SK-N-SH (cell line): ENCODE results near the gene ADGRL3. TPM values are rescaled to one million over a fixed set of nuclear protein-coding genes. Genes with fewer than 3 reads are reported as not detected.

Source experiments
- CTCF ChIA-PET: fragments of 300-600, 350-600 bp; formaldehyde crosslinking; extraction: SDS; loops from one replicate; lab custom pipeline; 2021; lab: Yijun Ruan, JAX
- POLR2A ChIA-PET: fragments of 350-600 bp; sonication (Branson Sonifier 250); formaldehyde crosslinking; extraction: SDS; loops from one replicate; lab custom pipeline; 2020; ENCODE audit warnings: antibody characterized with exemption, inconsistent platforms; lab: Yijun Ruan, JAX
- DNase-seq: peaks from one replicate; pipeline ENCODE4 v3.0.0; 2012
- H2AFZ ChIP-seq: fragments of 200-600 bp; sonication (generic); 2 replicates; pipeline ENCODE4 v1.8.1; 2016; ENCODE audit warnings: antibody characterized with exemption, mild to moderate bottlenecking, low read depth
- H3F3A ChIP-seq: fragments of 200-600 bp; sonication (generic); replicated peaks from 2 replicates; pipeline ENCODE3; 2016; ENCODE audit warnings: antibody characterized with exemption, mild to moderate bottlenecking; ENCODE audit not compliant: insufficient read depth
- H3K27ac ChIP-seq, 2 experiments: fragments of 200-500 bp in 1 of 2; fragments of 200-600 bp in 1 of 2; sonication (Bioruptor generic) in 1 of 2; sonication (generic), shearing (Covaris generic) in 1 of 2; 2 replicates each; pipeline versions ENCODE4 v1.5.1 to v1.6.1; 2014 to 2016; ENCODE audit warnings: low read depth in 2 of 2, inconsistent platforms in 1 of 2, low read length in 1 of 2, mild to moderate bottlenecking in 1 of 2, mixed read lengths in 1 of 2
- H3K27me3 ChIP-seq: fragments of 200-600 bp; sonication (generic), shearing (Covaris generic); 2 replicates; pipeline ENCODE4 v1.6.1; 2016; ENCODE audit warnings: mixed run types; ENCODE audit not compliant: insufficient read depth
- H3K36me3 ChIP-seq, 2 experiments: fragments of 200-500 bp in 1 of 2; fragments of 200-600 bp in 1 of 2; sonication (Bioruptor generic) in 1 of 2; sonication (generic) in 1 of 2; replicated peaks in 1 of 2; 2 replicates each; pipeline versions ENCODE3 to v1.5.1; 2014 to 2016; ENCODE audit warnings: low read length in 1 of 2, mild to moderate bottlenecking in 1 of 2; ENCODE audit not compliant: insufficient read depth in 2 of 2, control insufficient read depth in 1 of 2
- H3K4me1 ChIP-seq, 2 experiments: fragments of 200-500 bp in 1 of 2; fragments of 200-600 bp in 1 of 2; sonication (Bioruptor generic) in 1 of 2; sonication (generic), shearing (Covaris generic) in 1 of 2; 2 replicates each; pipeline versions ENCODE4 v1.5.1 to v1.6.1; 2014 to 2016; ENCODE audit warnings: low read depth in 1 of 2, low read length in 1 of 2, mixed run types in 1 of 2; ENCODE audit not compliant: insufficient read depth in 2 of 2, control insufficient read depth in 1 of 2
- H3K4me2 ChIP-seq: fragments of 200-600 bp; sonication (generic), shearing (Covaris generic); 2 replicates; pipeline ENCODE4 v1.6.1; 2017; ENCODE audit warnings: mixed run types
- H3K4me3 ChIP-seq, 2 experiments: fragments of 200-500 bp in 1 of 2; fragments of 200-600 bp in 1 of 2; sonication (Bioruptor generic) in 1 of 2; sonication (generic), shearing (Covaris generic) in 1 of 2; 2 replicates each; pipeline versions ENCODE4 v1.5.1 to v1.8.1; 2014 to 2016; ENCODE audit warnings: low read depth in 2 of 2, inconsistent platforms in 1 of 2, low read length in 1 of 2, mild to moderate bottlenecking in 1 of 2, mixed read lengths in 1 of 2, moderate library complexity in 1 of 2
- H3K79me2 ChIP-seq: fragments of 200-600 bp; sonication (generic); 2 replicates; pipeline ENCODE4 v1.8.1; 2017; ENCODE audit warnings: mild to moderate bottlenecking; ENCODE audit not compliant: insufficient read depth
- H3K9ac ChIP-seq: fragments of 200-600 bp; sonication (generic); 2 replicates; pipeline ENCODE4 v1.6.1; 2017; ENCODE audit warnings: mixed run types
- H3K9me2 ChIP-seq: fragments of 200-600 bp; sonication (generic); 2 replicates; pipeline ENCODE4 v1.6.1; 2017; ENCODE audit warnings: mixed run types
- H3K9me3 ChIP-seq: fragments of 200-600 bp; sonication (generic); 2 replicates; pipeline ENCODE4 v1.6.1; 2017; ENCODE audit warnings: mixed run types, mild to moderate bottlenecking, moderate library complexity
- H4K20me1 ChIP-seq: fragments of 200-600 bp; sonication (generic); 2 replicates; pipeline ENCODE4 v1.6.1; 2017; ENCODE audit warnings: mild to moderate bottlenecking, mixed run types; ENCODE audit not compliant: insufficient read depth
- CHD2 ChIP-seq: fragments of 150-350 bp; IDR thresholded peaks from 2 replicates; pipeline ENCODE4 v1.6.1; 2018; ENCODE audit warnings: low read length; ENCODE audit not compliant: partially characterized antibody
- FOSL2 ChIP-seq: IDR thresholded peaks from 2 replicates; pipeline ENCODE4 v1.4.0; 2012; ENCODE audit warnings: low read depth, mild to moderate bottlenecking, moderate library complexity, borderline replicate concordance
- FOXJ3 ChIP-seq: sonication (generic); formaldehyde crosslinking; IDR thresholded peaks from 2 replicates; pipeline ENCODE4 v1.5.1; 2020; ENCODE audit warnings: mild to moderate bottlenecking, missing genetic modification reagents
- GATA2 ChIP-seq: sonication (generic); formaldehyde crosslinking; IDR thresholded peaks from 2 replicates; pipeline ENCODE4 v1.5.0; 2020; ENCODE audit warnings: mild to moderate bottlenecking, missing genetic modification reagents
- JUND ChIP-seq: IDR thresholded peaks from 2 replicates; pipeline ENCODE4 v1.4.0; 2012
- MAX ChIP-seq: IDR thresholded peaks from 2 replicates; pipeline ENCODE4 v1.4.0; 2012; ENCODE audit warnings: low read depth
- MXI1 ChIP-seq: IDR thresholded peaks from 2 replicates; pipeline ENCODE4 v1.6.1; 2012; ENCODE audit warnings: mild to moderate bottlenecking, low read depth, low read length, improper control_type of control experiment
- NFIC ChIP-seq: IDR thresholded peaks from 2 replicates; pipeline ENCODE4 v1.4.0; 2012; ENCODE audit warnings: borderline replicate concordance
- PBX3 ChIP-seq: IDR thresholded peaks from 2 replicates; pipeline ENCODE4; 2012
- REST ChIP-seq: IDR thresholded peaks from 2 replicates; pipeline ENCODE4 v1.6.1; 2012; ENCODE audit warnings: mild to moderate bottlenecking, low read depth, low read length, moderate library complexity
- SIN3A ChIP-seq: IDR thresholded peaks from 2 replicates; pipeline ENCODE4 v1.6.1; 2012; ENCODE audit warnings: low read depth, mild to moderate bottlenecking, low read length, moderate library complexity, borderline replicate concordance
- SMC3 ChIP-seq: IDR thresholded peaks from 2 replicates; pipeline ENCODE4 v1.6.1; 2012; ENCODE audit warnings: low read depth, low read length, improper control_type of control experiment
- TCF12 ChIP-seq: IDR thresholded peaks from 2 replicates; pipeline ENCODE4 v1.4.0; 2012
- TEAD4 ChIP-seq: IDR thresholded peaks from 2 replicates; pipeline ENCODE4 v1.4.0; 2012; ENCODE audit warnings: mild to moderate bottlenecking, borderline replicate concordance; ENCODE audit not compliant: insufficient read depth
- USF1 ChIP-seq: IDR thresholded peaks from 2 replicates; pipeline ENCODE4 v1.4.0; 2012; ENCODE audit warnings: low read depth, borderline replicate concordance
- USF2 ChIP-seq: fragments of 150-350 bp; IDR thresholded peaks from 2 replicates; pipeline ENCODE4 v1.6.1; 2017; ENCODE audit warnings: antibody characterized with exemption, low read length, low read depth, borderline replicate concordance
- WGBS: methylation state at CpG from one replicate; pipeline ENCODE4 v1.1.6; 2017; ENCODE audit warnings: low lambda C conversion rate; 5-methylcytosine and 5-hydroxymethylcytosine counted together
- polyA plus RNA-seq, 3 experiments: library from polyadenylated mRNA; depleted of rRNA; stranded (reverse); fragments of >200 nt; gene quantifications; 2 replicates each; pipeline ENCODE4 v1.2.3, GENCODE V29; 2012

Gene ADGRL3
- polyA plus RNA-seq, 1 of the 3 experiments (the other 2 are of a cell fraction) = 0.03 TPM

GRCh38 chr4:61795998-61796397 lies 595.9 kb downstream of the ADGRL3 start:
- no peaks in the 10 kb centered on the region for H4K20me1 ChIP-seq
- WGBS = 38% methylated on average over 6 of the region's 6 CpGs
- no peaks in the 10 kb centered on the region for H3K79me2 ChIP-seq
- H3K4me2 ChIP-seq = no peak overlapping the region
- no peaks in the 10 kb centered on the region for H3K27me3 ChIP-seq
- H3K27ac ChIP-seq = no peak overlapping the region
- no peak for TF ChIP-seq GATA2 (CRISPR knock-in tag)
- TF ChIP-seq TEAD4 = no peak
- no peak for TF ChIP-seq MXI1
- no peak for TF ChIP-seq USF1
- TF ChIP-seq USF2 = no peak
- TF ChIP-seq CHD2 = no peak
- TF ChIP-seq FOXJ3 (CRISPR knock-in tag) = no peak
- TF ChIP-seq FOSL2 = no peak
- no peak for TF ChIP-seq SMC3
- no peak for TF ChIP-seq PBX3
- TF ChIP-seq NFIC = no peak
- TF ChIP-seq TCF12 = no peak
- no peak for TF ChIP-seq SIN3A
- no peak for TF ChIP-seq JUND
- TF ChIP-seq REST = no peak
- TF ChIP-seq MAX = no peak
- H3K9ac ChIP-seq = no peak overlapping the region
- H3K36me3 ChIP-seq = no peaks in the 10 kb centered on the region
- H3K4me3 ChIP-seq = no peak overlapping the region
- CTCF ChIA-PET = interaction anchor here (1.1 kb wide), 1 partner anchor 613 kb away, joined by 3 read pairs; no protein-coding TSS in a partner anchor
- H2AFZ ChIP-seq = no peak overlapping the region
- no peak for DNase-seq
- no peaks in the 10 kb centered on the region for H3K9me3 ChIP-seq
- no peaks in the 10 kb centered on the region for H3F3A ChIP-seq
- POLR2A ChIA-PET = no interaction called here
- H3K9me2 ChIP-seq = no peaks in the 10 kb centered on the region
- H3K4me1 ChIP-seq = no peaks in the 10 kb centered on the region
